KMS-11 (cell line): ENCODE results near the gene C5orf46.
"Not testable (repeated sequence)": the region's sequence is repeated elsewhere in the genome, so short reads cannot be mapped to it uniquely, and the experiment has no call there.

ENCODE experiments used
- H2AFZ ChIP-seq: fragments of 200-600 bp; sonication (generic); 2 replicates; pipeline ENCODE4 v1.6.1; 2016; ENCODE audit warnings: antibody characterized with exemption, mixed run types, low read depth
- H3K27ac ChIP-seq: fragments of 200-600 bp; sonication (generic); 2 replicates; pipeline ENCODE4 v1.6.1; 2016; ENCODE audit warnings: mild to moderate bottlenecking, mixed run types
- H3K27me3 ChIP-seq: fragments of 200-600 bp; sonication (generic); 2 replicates; pipeline ENCODE4 v1.6.1; 2017; ENCODE audit warnings: mild to moderate bottlenecking, low read depth, mixed run types, moderate library complexity; ENCODE audit not compliant: insufficient read depth
- H3K36me3 ChIP-seq: fragments of 200-600 bp; sonication (generic); 2 replicates; pipeline ENCODE4 v1.6.1; 2017; ENCODE audit warnings: mild to moderate bottlenecking, mixed run types; ENCODE audit not compliant: insufficient read depth
- H3K4me1 ChIP-seq: fragments of 200-600 bp; sonication (generic); 2 replicates; pipeline ENCODE4 v1.6.1; 2016; ENCODE audit warnings: mild to moderate bottlenecking, low read depth, mixed run types; ENCODE audit not compliant: poor library complexity, severe bottlenecking
- H3K4me2 ChIP-seq: fragments of 200-600 bp; sonication (generic); 2 replicates; pipeline ENCODE4 v1.7.0; 2016; ENCODE audit warnings: mild to moderate bottlenecking, mixed run types
- H3K4me3 ChIP-seq: fragments of 200-600 bp; sonication (generic); IDR thresholded peaks from 2 replicates; pipeline ENCODE4 v1.6.1; 2017; ENCODE audit warnings: low read depth, low read length, mixed read lengths; ENCODE audit not compliant: insufficient read depth
- H3K79me2 ChIP-seq: fragments of 200-600 bp; sonication (generic); 2 replicates; pipeline ENCODE4 v1.6.1; 2016; ENCODE audit warnings: low read depth, mixed run types; ENCODE audit not compliant: insufficient read depth
- H3K9ac ChIP-seq: fragments of 200-600 bp; sonication (generic); 2 replicates; pipeline ENCODE4 v1.6.1; 2016; ENCODE audit warnings: mild to moderate bottlenecking, mixed run types
- H4K20me1 ChIP-seq: fragments of 200-600 bp; sonication (generic); 2 replicates; pipeline ENCODE4 v1.6.1; 2016; ENCODE audit warnings: mild to moderate bottlenecking, mixed run types; ENCODE audit not compliant: insufficient read depth
- CTCF ChIP-seq: fragments of 200-600 bp; sonication (generic); conservative IDR thresholded peaks from 2 replicates; pipeline ENCODE4 v1.6.1; 2017; ENCODE audit warnings: low read depth, mild to moderate bottlenecking, antibody characterized with exemption, low read length, moderate library complexity, mixed read lengths

The C5orf46 gene

GRCh38 chr5:147878066-147878759 lies 28.1 kb downstream of the C5orf46 start, which contains the start of gene SCGB3A2:
Gene SCGB3A2, plus strand, starts transcription at chr5:147878711. Its CDS starts 93 bp downstream, at chr5:147878804.
- Histone ChIP-seq H3K9ac (no peak within 1 kb of the TSS), H3K79me2 (no peaks in the 10 kb centered on the region), H3K27ac (no peak within 1 kb of the TSS), H3K4me1 (no peaks in the 10 kb centered on the region), H3K27me3 (no peaks in the 10 kb centered on the region), H4K20me1 (no peaks in the 10 kb centered on the region), H2AFZ (no peak within 1 kb of the TSS), H3K4me2 (no peak within 1 kb of the TSS), H3K36me3 (no peaks in the 10 kb centered on the region), H3K4me3 (no peak within 1 kb of the TSS)
- no peak for TF ChIP-seq CTCF

- Histone ChIP-seq H3K36me3 (no peaks in the 10 kb centered on the region), H2AFZ (no peak overlapping the region), H3K4me2 (no peak overlapping the region), H3K9ac (no peak overlapping the region), H3K4me3 (no peak overlapping the region), H3K27ac (no peak overlapping the region), H3K79me2 (no peaks in the 10 kb centered on the region), H3K4me1 (no peaks in the 10 kb centered on the region), H4K20me1 (no peaks in the 10 kb centered on the region), H3K27me3 (no peaks in the 10 kb centered on the region)
- no peak for TF ChIP-seq CTCF
These were observed 29.7 kb downstream of the C5orf46 start for GRCh38 chr5:147876626-147877025.

GRCh38 chr5:147876141-147876540 lies 30.2 kb downstream of the C5orf46 start:
- Histone ChIP-seq H3K4me3 (no peak overlapping the region), H4K20me1 (no peaks in the 10 kb centered on the region), H3K4me1 (no peaks in the 10 kb centered on the region), H3K9ac (no peak overlapping the region), H3K27ac (no peak overlapping the region), H2AFZ (no peak overlapping the region), H3K36me3 (no peaks in the 10 kb centered on the region), H3K79me2 (no peaks in the 10 kb centered on the region), H3K27me3 (no peaks in the 10 kb centered on the region), H3K4me2 (no peak overlapping the region)
- TF ChIP-seq CTCF = no peak

- H3K4me1 ChIP-seq = no peaks in the 10 kb centered on the region
- H4K20me1 ChIP-seq = no peaks in the 10 kb centered on the region
- H3K79me2 ChIP-seq = no peaks in the 10 kb centered on the region
- H3K4me3 ChIP-seq = no peak overlapping the region
- H3K36me3 ChIP-seq = no peaks in the 10 kb centered on the region
- no peak overlapping the region for H3K27ac ChIP-seq
- no peak for TF ChIP-seq CTCF
- no peak overlapping the region for H3K4me2 ChIP-seq
- no peak overlapping the region for H2AFZ ChIP-seq
- H3K27me3 ChIP-seq = no peaks in the 10 kb centered on the region
- no peak overlapping the region for H3K9ac ChIP-seq
These were observed 31.4 kb downstream of the C5orf46 start for GRCh38 chr5:147874910-147875367.

GRCh38 chr5:147874118-147874875 lies 32.0 kb downstream of the C5orf46 start:
- not testable (repeated sequence) for H3K36me3 ChIP-seq, H3K27me3 ChIP-seq, H3K27ac ChIP-seq, H2AFZ ChIP-seq, H3K9ac ChIP-seq, H3K4me2 ChIP-seq, H3K4me3 ChIP-seq, H4K20me1 ChIP-seq, H3K4me1 ChIP-seq, H3K79me2 ChIP-seq

- H3K4me2 ChIP-seq, H3K27ac ChIP-seq, H3K4me3 ChIP-seq, H4K20me1 ChIP-seq, H3K9ac ChIP-seq, H3K79me2 ChIP-seq, H2AFZ ChIP-seq, H3K36me3 ChIP-seq, H3K4me1 ChIP-seq, H3K27me3 ChIP-seq: not testable (repeated sequence)
These were observed 33.4 kb downstream of the C5orf46 start for GRCh38 chr5:147872744-147873435.
